Stomach (tissue), 9 donors: ENCODE data around the gene PMP22. TPM values are rescaled to one million over a fixed set of nuclear protein-coding genes. Genes with fewer than 3 reads are reported as not detected.
"Not testable (repeated sequence)": the region's sequence is repeated elsewhere in the genome, so short reads cannot be mapped to it uniquely, and the experiment has no call there.

ENCODE experiments used
- DNase-seq, 2 donors: peaks; one replicate each; pipeline versions ENCODE4 v3.0.0 to v3.0.0-alpha.2; 2013 to 2019
- H3K27ac ChIP-seq, 5 donors: fragments of 200-600 bp in 4 of 5; sonication (generic) in 4 of 5; one replicate each; pipeline ENCODE4 v1.5.1; 2013 to 2019; ENCODE audit warnings: mild to moderate bottlenecking in 1 of 5, moderate library complexity in 1 of 5
- H3K27me3 ChIP-seq, 3 donors: fragments of 200-600 bp; sonication (generic); one replicate each; pipeline ENCODE4 v1.5.1; 2017 to 2019; ENCODE audit warnings: mixed run types in 1 of 3
- H3K36me3 ChIP-seq, 4 donors: fragments of 200-600 bp; sonication (generic); 1 replicate in 3 of 4; 2 replicates in 1 of 4; pipeline ENCODE4 v1.5.1; 2016 to 2019
- H3K4me1 ChIP-seq, 4 donors: fragments of 200-600 bp; sonication (generic); one replicate each; pipeline ENCODE4 v1.5.1; 2016 to 2019
- H3K4me3 ChIP-seq, 4 donors: fragments of 200-600 bp; sonication (generic) in 3 of 4; one replicate each; pipeline ENCODE4 v1.5.1; 2016 to 2019; ENCODE audit warnings: mild to moderate bottlenecking in 1 of 4
- H3K9me3 ChIP-seq, 4 donors: fragments of 200-600 bp; sonication (generic); one replicate each; pipeline ENCODE4 v1.5.1; 2016 to 2019
- EP300 ChIP-seq: sonication (generic); formaldehyde crosslinking; IDR thresholded peaks from one replicate; pipeline ENCODE4 v1.6.1; 2017; ENCODE audit warnings: antibody characterized with exemption
- POLR2A ChIP-seq, 4 donors: fragments of 450-650 bp; IDR thresholded peaks; one replicate each; pipeline ENCODE4 v1.6.1; 2016; ENCODE audit warnings: antibody characterized with exemption in 4 of 4, control low read depth in 2 of 4, mild to moderate bottlenecking in 1 of 4, moderate library complexity in 1 of 4
- POLR2AphosphoS5 ChIP-seq, 3 donors: sonication (generic); formaldehyde crosslinking; IDR thresholded peaks; one replicate each; pipeline ENCODE4 v1.6.1; 2016; ENCODE audit warnings: antibody characterized with exemption in 3 of 3
- WGBS, 5 donors: extraction: QIAGEN DNeasy Blood & Tissue Kit in 3 of 5; methylation state at CpG; one replicate each; pipeline versions ENCODE4 v1.1.5 to v1.1.7; 2013 to 2018; 5-methylcytosine and 5-hydroxymethylcytosine counted together
- intact Hi-C: fragments of 100-400 bp; cut with DNase I; formaldehyde crosslinking; loops from one replicate; pipeline ENCODE4 v1.15.1; 2023; ENCODE audit warnings: low total_unique reads
- polyA plus RNA-seq, 3 donors: library from polyadenylated mRNA; stranded (reverse); fragments of 200-250 nt; gene quantifications; one replicate each; pipeline ENCODE4 v1.2.3, GENCODE V29; 2013
- total RNA-seq, 5 donors: library from RNA; depleted of rRNA; stranded (reverse); fragments of >200 nt; gene quantifications; one replicate each; pipeline versions ENCODE4 v1.1.0 to v1.2.3, GENCODE V29; 2014 to 2016
- TF ChIP-seq, protein P1 (sequence below), 7 experiments: fragments of 450-650 bp in 4 of 7; fragments of 200-600 bp in 3 of 7; sonication (generic) in 3 of 7; IDR thresholded peaks; one replicate each; pipeline ENCODE4 v1.5.1; 2016 to 2019; ENCODE audit warnings: antibody characterized with exemption in 7 of 7, control low read depth in 2 of 7, mild to moderate bottlenecking in 1 of 7
- donor health status: healthy with polysubstance abuse.
- donor health status: Bipolar disorder and iron deficiency.
- donor health status: healthy.

PMP22 gene
- total and polyA plus RNA-seq, 8 donors: 34.2 to 168 (median 51.7) TPM

DNA sequence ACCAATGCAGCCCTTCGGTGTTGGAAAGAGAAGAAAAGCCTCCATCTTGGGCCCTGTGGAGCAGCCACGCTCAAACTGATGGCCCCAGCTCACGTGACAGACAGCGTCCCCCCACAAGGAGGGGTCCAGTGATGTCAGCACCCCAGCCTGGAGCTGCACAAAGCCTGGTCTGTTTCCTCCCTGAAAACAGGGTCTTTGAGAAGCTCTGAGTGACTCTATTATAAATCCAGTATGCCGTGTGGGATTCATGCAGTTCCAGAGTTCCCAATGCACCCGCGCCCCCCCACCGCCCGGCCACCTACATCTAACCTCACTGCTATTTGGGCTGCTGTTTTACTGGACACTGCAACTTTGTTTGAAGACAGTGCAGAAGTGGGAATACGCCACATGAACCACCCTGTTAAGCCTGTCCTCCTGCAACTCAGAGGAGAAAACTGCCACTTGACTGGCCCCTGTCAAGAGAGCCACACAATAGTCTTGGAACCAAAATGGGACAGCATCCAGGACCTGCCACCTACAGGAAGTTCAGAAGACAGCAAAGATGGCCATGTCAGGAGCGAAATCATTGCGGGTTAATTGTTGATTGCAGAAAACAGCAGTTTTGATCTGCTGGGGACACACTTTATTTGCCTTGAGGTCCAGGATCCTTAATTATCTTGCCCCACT lies 33.1 kb downstream of the PMP22 start:
- no peak overlapping the region for H3K27ac ChIP-seq
- intact Hi-C loops: no loop called here
- H3K36me3 ChIP-seq: peaks cover 29 to 88% (median 78%) of the 10 kb centered on the region in 4 donors
- peak in 1 of 2 donors; percentile 28 for DNase-seq
- no peaks in the 10 kb centered on the region for H3K9me3 ChIP-seq
- WGBS, 5 donors: 82 to 90% (median 85%) methylated on average over 11 to 12 of the region's 12 CpGs
- no peak for TF ChIP-seq POLR2AphosphoS5 (IDR thresholded peaks at IDR 0.05)
- TF ChIP-seq, protein P1, sequence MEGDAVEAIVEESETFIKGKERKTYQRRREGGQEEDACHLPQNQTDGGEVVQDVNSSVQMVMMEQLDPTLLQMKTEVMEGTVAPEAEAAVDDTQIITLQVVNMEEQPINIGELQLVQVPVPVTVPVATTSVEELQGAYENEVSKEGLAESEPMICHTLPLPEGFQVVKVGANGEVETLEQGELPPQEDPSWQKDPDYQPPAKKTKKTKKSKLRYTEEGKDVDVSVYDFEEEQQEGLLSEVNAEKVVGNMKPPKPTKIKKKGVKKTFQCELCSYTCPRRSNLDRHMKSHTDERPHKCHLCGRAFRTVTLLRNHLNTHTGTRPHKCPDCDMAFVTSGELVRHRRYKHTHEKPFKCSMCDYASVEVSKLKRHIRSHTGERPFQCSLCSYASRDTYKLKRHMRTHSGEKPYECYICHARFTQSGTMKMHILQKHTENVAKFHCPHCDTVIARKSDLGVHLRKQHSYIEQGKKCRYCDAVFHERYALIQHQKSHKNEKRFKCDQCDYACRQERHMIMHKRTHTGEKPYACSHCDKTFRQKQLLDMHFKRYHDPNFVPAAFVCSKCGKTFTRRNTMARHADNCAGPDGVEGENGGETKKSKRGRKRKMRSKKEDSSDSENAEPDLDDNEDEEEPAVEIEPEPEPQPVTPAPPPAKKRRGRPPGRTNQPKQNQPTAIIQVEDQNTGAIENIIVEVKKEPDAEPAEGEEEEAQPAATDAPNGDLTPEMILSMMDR (IDR thresholded peaks at IDR 0.05): no peak
- TF ChIP-seq EP300: no peak
- no peak for TF ChIP-seq POLR2A (IDR thresholded peaks at IDR 0.05)
- H3K27me3 ChIP-seq: no peaks in the 10 kb centered on the region
- peaks cover 0 to 49% (median 18%) of the 10 kb centered on the region in 4 donors for H3K4me1 ChIP-seq
- no peak overlapping the region for H3K4me3 ChIP-seq

GRCh38 chr17:15230866-15231265 lies 34.3 kb downstream of the PMP22 start:
- Histone ChIP-seq H3K9me3 (no peaks in the 10 kb centered on the region), H3K27me3 (no peaks in the 10 kb centered on the region), H3K4me3 (no peak overlapping the region), H3K4me1 (peaks cover 0 to 38% (median 16%) of the 10 kb centered on the region in 4 donors), H3K27ac (no peak overlapping the region), H3K36me3 (peaks cover 24 to 77% (median 67%) of the 10 kb centered on the region in 4 donors)
- no peak for TF ChIP-seq POLR2A (IDR thresholded peaks at IDR 0.05)
- no peak for TF ChIP-seq EP300
- TF ChIP-seq, protein P1 (IDR thresholded peaks at IDR 0.05): no peak
- no peak for TF ChIP-seq POLR2AphosphoS5 (IDR thresholded peaks at IDR 0.05)
- intact Hi-C loops: no loop called here
- WGBS, 5 donors: 89 to 95% (median 91%) methylated on average over 18 of the region's 18 CpGs
- DNase-seq: no peak

DNA sequence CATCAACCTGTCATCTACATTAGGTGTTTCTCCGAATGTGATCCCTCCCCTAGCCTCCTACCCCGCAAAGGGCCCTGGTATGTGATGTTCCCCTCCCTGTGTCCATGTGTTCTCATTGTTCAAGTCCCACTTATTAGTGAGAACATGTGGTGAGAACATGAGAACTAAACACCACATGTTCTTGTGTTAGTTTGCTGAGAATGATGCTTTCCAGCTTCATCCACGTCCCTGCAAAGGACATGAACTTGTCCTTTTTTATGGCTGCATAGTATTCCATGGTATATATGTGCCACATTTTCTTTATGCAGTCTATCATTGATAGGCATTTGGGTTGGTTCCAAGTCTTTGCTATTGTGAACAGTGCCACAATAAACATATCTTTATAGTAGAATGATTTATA lies 43.3 kb downstream of the PMP22 start:
- WGBS, 5 donors: 68 to 86% (median 83%) methylated on average over 3 of the region's 3 CpGs
- H3K9me3 ChIP-seq, DNase-seq, H3K4me1 ChIP-seq, intact Hi-C loops, H3K4me3 ChIP-seq, H3K27ac ChIP-seq, H3K36me3 ChIP-seq, H3K27me3 ChIP-seq: not testable (repeated sequence)

DNA sequence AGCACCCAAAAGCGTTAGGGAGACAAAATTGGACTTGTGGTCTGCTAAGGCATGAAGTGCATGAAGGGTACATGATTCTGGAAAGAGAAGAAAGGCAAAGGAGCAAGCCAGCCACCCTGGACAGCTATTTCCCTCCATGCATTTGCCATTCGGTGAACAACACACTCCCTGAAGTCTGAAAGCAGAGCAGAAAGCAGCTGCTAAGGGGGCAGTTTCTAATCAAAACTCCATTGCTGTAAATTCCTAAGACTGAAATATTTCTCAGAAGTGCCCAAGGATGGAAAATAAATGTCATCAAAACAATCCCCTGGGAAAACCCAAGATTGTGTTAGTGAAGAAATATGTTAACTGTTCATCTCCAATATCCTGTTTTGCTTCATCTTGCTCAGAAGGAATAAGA lies 44.3 kb downstream of the PMP22 start:
- DNase-seq: no peak
- Histone ChIP-seq H3K27me3 (no peaks in the 10 kb centered on the region), H3K27ac (no peak overlapping the region), H3K9me3 (no peaks in the 10 kb centered on the region), H3K4me1 (no peaks in the 10 kb centered on the region), H3K4me3 (no peak overlapping the region), H3K36me3 (no peaks in the 10 kb centered on the region)
- intact Hi-C loops: no loop called here
- 53 to 64% (median 60%) methylated on average over 2 of the region's 2 CpGs for WGBS, 5 donors
- TF ChIP-seq, protein P1 (IDR thresholded peaks at IDR 0.05): no peak
- no peak for TF ChIP-seq POLR2A (IDR thresholded peaks at IDR 0.05)

GRCh38 chr17:15216481-15216880 lies 48.6 kb downstream of the PMP22 start:
- intact Hi-C loops: no loop called here
- Histone ChIP-seq H3K27me3 (no peaks in the 10 kb centered on the region), H3K4me1 (no peaks in the 10 kb centered on the region), H3K27ac (no peak overlapping the region), H3K9me3 (no peaks in the 10 kb centered on the region), H3K4me3 (no peak overlapping the region), H3K36me3 (no peaks in the 10 kb centered on the region)
- DNase-seq: no peak
- TF ChIP-seq EP300 (no peak), POLR2AphosphoS5 (IDR thresholded peaks at IDR 0.05) (no peak), POLR2A (IDR thresholded peaks at IDR 0.05) (no peak)
- TF ChIP-seq, protein P1 (IDR thresholded peaks at IDR 0.05): no peak
- 84 to 96% (median 94%) methylated on average over 2 of the region's 2 CpGs for WGBS, 5 donors
